Loucy (cell line): ENCODE results near the gene ZSWIM7.

ENCODE experiments used
- H2AFZ ChIP-seq: fragments of 200-600 bp; sonication (generic); 2 replicates; pipeline ENCODE4 v1.6.0; 2016; ENCODE audit warnings: antibody characterized with exemption, mild to moderate bottlenecking, low read length, moderate library complexity
- H3F3A ChIP-seq: fragments of 200-600 bp; 2 replicates; pipeline ENCODE4 v1.6.0; 2016; ENCODE audit warnings: antibody characterized with exemption, low read depth, mild to moderate bottlenecking
- H3K27me3 ChIP-seq: fragments of 200-600 bp; sonication (generic); 2 replicates; pipeline ENCODE4 v1.6.1; 2014; ENCODE audit warnings: low read length, mild to moderate bottlenecking; ENCODE audit not compliant: insufficient read depth, poor library complexity, severe bottlenecking
- H3K36me3 ChIP-seq: fragments of 200-600 bp; sonication (generic); 2 replicates; pipeline ENCODE4 v1.6.1; 2016; ENCODE audit warnings: low read length; ENCODE audit not compliant: insufficient read depth
- H3K4me1 ChIP-seq: fragments of 200-600 bp; sonication (generic); 2 replicates; pipeline ENCODE4 v1.5.1; 2014; ENCODE audit warnings: low read length, mild to moderate bottlenecking; ENCODE audit not compliant: insufficient read depth, poor library complexity, severe bottlenecking
- H3K4me2 ChIP-seq: fragments of 200-600 bp; sonication (generic); 2 replicates; pipeline ENCODE4 v1.6.0; 2014; ENCODE audit warnings: antibody characterized with exemption, low read length, low read depth, mild to moderate bottlenecking; ENCODE audit not compliant: poor library complexity, severe bottlenecking
- H3K4me3 ChIP-seq: fragments of 200-600 bp; sonication (generic); 2 replicates; pipeline ENCODE4 v1.5.1; 2014; ENCODE audit warnings: low read length, mild to moderate bottlenecking, mixed read lengths; ENCODE audit not compliant: poor library complexity, severe bottlenecking
- H3K79me2 ChIP-seq: fragments of 200-600 bp; sonication (generic); 2 replicates; pipeline ENCODE4 v1.6.1; 2014; ENCODE audit warnings: low read length; ENCODE audit not compliant: insufficient read depth
- H3K9ac ChIP-seq: fragments of 200-600 bp; sonication (generic); 2 replicates; pipeline ENCODE4 v1.6.0; 2014; ENCODE audit warnings: mild to moderate bottlenecking, low read depth, low read length, moderate library complexity; ENCODE audit not compliant: poor library complexity, severe bottlenecking
- H3K9me2 ChIP-seq: fragments of 200-600 bp; sonication (generic); replicated peaks from 2 replicates; pipeline ENCODE4 v1.6.1; 2016; ENCODE audit warnings: low read depth, low read length, mixed read lengths
- H3K9me3 ChIP-seq: fragments of 200-600 bp; sonication (generic); 2 replicates; pipeline ENCODE4 v1.6.1; 2014; ENCODE audit warnings: mild to moderate bottlenecking, antibody characterized with exemption, low read length, low read depth; ENCODE audit not compliant: insufficient read depth
- H4K20me1 ChIP-seq: fragments of 200-600 bp; sonication (generic); 2 replicates; pipeline ENCODE4 v1.6.0; 2014; ENCODE audit warnings: antibody characterized with exemption, low read length, mild to moderate bottlenecking; ENCODE audit not compliant: insufficient read depth, poor library complexity, severe bottlenecking
- CTCF ChIP-seq: fragments of 200-600 bp; sonication (generic); conservative IDR thresholded peaks from 2 replicates; pipeline ENCODE4 v1.5.1; 2014; ENCODE audit warnings: mild to moderate bottlenecking, antibody characterized with exemption, low read length
- EZH2phosphoT487 ChIP-seq: fragments of 200-600 bp; IDR thresholded peaks from 2 replicates; pipeline ENCODE4 v1.6.1; 2018; ENCODE audit warnings: antibody characterized with exemption, mild to moderate bottlenecking, moderate library complexity, borderline replicate concordance

The ZSWIM7 gene

GRCh38 chr17:15947271-15947670 is 52.2 kb downstream of the ZSWIM7 start:
- no peaks in the 10 kb centered on the region for H3K27me3 ChIP-seq
- no peaks in the 10 kb centered on the region for H3K9me3 ChIP-seq
- H3K79me2 ChIP-seq = no peaks in the 10 kb centered on the region
- H3K4me1 ChIP-seq = no peaks in the 10 kb centered on the region
- TF ChIP-seq CTCF = no peak
- TF ChIP-seq EZH2phosphoT487 = no peak
- H3K9me2 ChIP-seq = no peaks in the 10 kb centered on the region
- H3K4me3 ChIP-seq = no peak overlapping the region
- H3K36me3 ChIP-seq = no peaks in the 10 kb centered on the region
- H4K20me1 ChIP-seq = no peaks in the 10 kb centered on the region
- no peak overlapping the region for H3K9ac ChIP-seq
- H3K4me2 ChIP-seq = no peak overlapping the region
- no peak overlapping the region for H2AFZ ChIP-seq
- H3F3A ChIP-seq = no peaks in the 10 kb centered on the region

GRCh38 chr17:15946611-15947120 is 52.8 kb downstream of the ZSWIM7 start:
- H3K4me3 ChIP-seq = no peak overlapping the region
- no peaks in the 10 kb centered on the region for H4K20me1 ChIP-seq
- no peak overlapping the region for H3K9ac ChIP-seq
- no peak overlapping the region for H3K4me2 ChIP-seq
- no peaks in the 10 kb centered on the region for H3K36me3 ChIP-seq
- no peaks in the 10 kb centered on the region for H3F3A ChIP-seq
- H3K4me1 ChIP-seq = no peaks in the 10 kb centered on the region
- no peaks in the 10 kb centered on the region for H3K27me3 ChIP-seq
- no peaks in the 10 kb centered on the region for H3K79me2 ChIP-seq
- no peaks in the 10 kb centered on the region for H3K9me2 ChIP-seq
- H3K9me3 ChIP-seq = no peaks in the 10 kb centered on the region
- TF ChIP-seq CTCF (no peak), EZH2phosphoT487 (no peak)
- no peak overlapping the region for H2AFZ ChIP-seq

- Histone ChIP-seq H3F3A (no peaks in the 10 kb centered on the region), H3K27me3 (no peaks in the 10 kb centered on the region), H3K4me3 (peak overlapping the region; percentile 65), H3K36me3 (no peaks in the 10 kb centered on the region), H3K4me2 (peak overlapping the region; percentile 49), H3K9ac (no peak overlapping the region), H3K4me1 (no peaks in the 10 kb centered on the region), H3K9me3 (no peaks in the 10 kb centered on the region), H3K79me2 (no peaks in the 10 kb centered on the region), H3K9me2 (no peaks in the 10 kb centered on the region), H2AFZ (peak overlapping the region; percentile 88; the same call in 1 of the 2 replicates), H4K20me1 (no peaks in the 10 kb centered on the region)
- TF ChIP-seq CTCF = no peak
- TF ChIP-seq EZH2phosphoT487 = no peak
Measured at GRCh38 chr17:15945527-15946191, 53.8 kb downstream of the ZSWIM7 start.
